HepG2 (cell line): ENCODE results near the gene SDK2. TPM values are rescaled to one million over a fixed set of nuclear protein-coding genes. Genes with fewer than 3 reads are reported as not detected.

ENCODE experiments used
- ATF3 ChIP-seq: sonication (generic); formaldehyde crosslinking; IDR thresholded peaks from 2 replicates; pipeline ENCODE4 v1.4.0; 2020; ENCODE audit warnings: missing genetic modification reagents
- CEBPG ChIP-seq: IDR thresholded peaks from 2 replicates; pipeline ENCODE4 v1.6.1; 2016
- CREM ChIP-seq, 2 experiments: sonication (generic) in 1 of 2; formaldehyde crosslinking in 1 of 2; IDR thresholded peaks; 2 replicates each; pipeline versions ENCODE4 v1.4.0 to v1.6.1; 2016 to 2020; ENCODE audit warnings: antibody characterized with exemption in 1 of 2, mild to moderate bottlenecking in 1 of 2, missing genetic modification reagents in 1 of 2
- JUN ChIP-seq: sonication (generic); formaldehyde crosslinking; IDR thresholded peaks from 2 replicates; pipeline ENCODE4 v1.4.0; 2020; ENCODE audit warnings: mild to moderate bottlenecking, missing genetic modification reagents
- MNT ChIP-seq: fragments of 450-650 bp; IDR thresholded peaks from 2 replicates; pipeline ENCODE4 v1.6.1; 2016
- RXRB ChIP-seq: IDR thresholded peaks from 2 replicates; pipeline ENCODE4 v1.6.1; 2016; ENCODE audit warnings: borderline replicate concordance, missing genetic modification reagents, missing compliant biosample characterization
- XRCC5 ChIP-seq: fragments of 200-400 bp; formaldehyde crosslinking; optimal IDR thresholded peaks from 2 replicates; pipeline ENCODE3; 2017; ENCODE audit warnings: mild to moderate bottlenecking, low read length
- YEATS2 ChIP-seq: sonication (generic); formaldehyde crosslinking; IDR thresholded peaks from 2 replicates; pipeline ENCODE4 v1.4.0; 2020; ENCODE audit warnings: missing genetic modification reagents, borderline replicate concordance
- ZNF121 ChIP-seq: sonication (generic); formaldehyde crosslinking; IDR thresholded peaks from 2 replicates; pipeline ENCODE4 v1.5.0; 2020; ENCODE audit warnings: mild to moderate bottlenecking, missing genetic modification reagents
- ZNF124 ChIP-seq: sonication (generic); formaldehyde crosslinking; IDR thresholded peaks from 2 replicates; pipeline ENCODE4 v1.4.0; 2020; ENCODE audit warnings: missing genetic modification reagents
- ZNF230 ChIP-seq: sonication (generic); formaldehyde crosslinking; IDR thresholded peaks from 2 replicates; pipeline ENCODE4 v1.4.0; 2020; ENCODE audit warnings: mild to moderate bottlenecking, missing genetic modification reagents
- ZNF24 ChIP-seq: fragments of 450-650 bp; IDR thresholded peaks from 2 replicates; pipeline ENCODE4 v1.6.1; 2017; ENCODE audit warnings: antibody characterized with exemption, mild to moderate bottlenecking
- ZNF674 ChIP-seq: sonication (generic); formaldehyde crosslinking; IDR thresholded peaks from 2 replicates; pipeline ENCODE4 v1.5.0; 2020; ENCODE audit warnings: low read depth, mild to moderate bottlenecking, missing genetic modification reagents
- polyA plus RNA-seq, 8 experiments: library from polyadenylated mRNA; depleted of rRNA in 3 of 8; stranded (reverse) in 7 of 8; unstranded in 1 of 8; fragments of >200 nt; fragmentation: Illumina TruSeq in 4 of 8; extraction: Trizol in 4 of 8; gene quantifications; 2 replicates each; pipeline versions ENCODE4 v1.2.1 to v1.2.3, GENCODE V29; 2011 to 2016; ENCODE audit warnings: low read depth in 4 of 8, missing spikeins in 1 of 8, mixed read lengths in 1 of 8; ENCODE audit not compliant: insufficient read depth in 1 of 8
- total RNA-seq, 5 experiments: library from RNA; depleted of rRNA; stranded (reverse); fragments of >200 nt; fragmentation: Illumina TruSeq; extraction: Trizol; gene quantifications; 2 replicates each; pipeline ENCODE4 v1.2.3, GENCODE V29; 2016; ENCODE audit warnings: low read depth in 1 of 5
- TF ChIP-seq, protein P1 (sequence below): sonication (generic); formaldehyde crosslinking; IDR thresholded peaks from 2 replicates; pipeline ENCODE4 v1.8.1; 2023; ENCODE audit warnings: mild to moderate bottlenecking, moderate library complexity, missing genetic modification reagents
- TF ChIP-seq, protein P2 (sequence below): conservative IDR thresholded peaks from 2 replicates; pipeline ENCODE4 v1.6.1; 2018; ENCODE audit warnings: missing genetic modification reagents
- TF ChIP-seq, protein P3 (sequence below), 2 experiments: sonication (generic) in 1 of 2; formaldehyde crosslinking in 1 of 2; IDR thresholded peaks; 2 replicates each; pipeline versions ENCODE4 v1.6.1 to v1.9.0; 2014 to 2022; ENCODE audit warnings: antibody characterized with exemption in 1 of 2, borderline replicate concordance in 1 of 2, inconsistent platforms in 1 of 2, low read depth in 1 of 2, missing genetic modification reagents in 1 of 2
- TF ChIP-seq, protein P4 (sequence below): sonication (generic); formaldehyde crosslinking; IDR thresholded peaks from 2 replicates; pipeline ENCODE4 v1.4.0; 2020; ENCODE audit warnings: missing genetic modification reagents

The SDK2 gene
- total and polyA plus RNA-seq, 2 of the 13 experiments (the other 11 are each of a cell fraction or from before 2014, with no cell fraction given) = not detected

DNA sequence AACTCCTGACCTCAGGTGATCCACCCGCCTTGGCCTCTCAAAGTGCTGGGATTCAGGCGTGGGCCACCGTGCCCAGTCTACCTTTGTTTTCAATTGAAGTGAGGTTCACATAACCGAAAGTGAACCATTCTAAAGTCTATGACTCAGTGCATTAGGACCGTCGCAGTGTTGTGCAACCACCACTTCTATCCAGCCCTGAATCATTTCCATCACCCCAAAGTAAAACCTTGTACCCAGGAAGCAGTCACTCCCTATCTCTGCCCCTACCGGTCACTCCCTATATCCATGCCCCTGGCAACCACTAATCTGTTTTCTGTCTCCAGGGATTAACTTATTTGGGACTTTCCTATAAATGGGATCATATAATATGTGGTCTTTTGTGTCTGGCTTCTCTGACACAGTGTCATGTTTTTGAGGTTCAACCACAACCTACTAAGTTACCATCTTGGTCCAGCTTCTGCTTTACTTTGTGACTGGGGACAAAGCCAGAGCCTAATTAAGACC, 304.1 kb downstream of the SDK2 start (continued):
- no peak for TF ChIP-seq ZNF121
- no peak for TF ChIP-seq ZNF124 (CRISPR knock-in tag)
- TF ChIP-seq, protein P1, sequence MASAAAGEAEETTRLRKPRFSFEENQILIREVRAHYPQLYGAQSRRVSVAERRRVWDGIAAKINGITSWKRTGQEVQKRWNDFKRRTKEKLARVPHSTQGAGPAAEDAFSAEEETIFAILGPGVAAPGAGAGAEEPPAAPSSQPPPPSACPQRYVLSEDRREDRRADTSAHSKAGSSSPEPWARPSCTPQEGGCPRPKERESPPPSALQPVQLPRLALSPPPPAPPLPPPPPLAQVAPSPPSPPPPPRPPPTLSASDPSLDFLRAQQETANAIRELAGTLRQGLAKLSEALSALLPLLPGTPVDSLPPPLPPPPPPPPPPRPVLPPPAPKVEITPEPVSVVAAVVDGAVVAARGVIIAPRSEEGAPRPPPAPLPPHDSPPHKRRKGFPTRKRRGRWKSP (CRISPR knock-in tag) = no peak
- TF ChIP-seq CEBPG (CRISPR knock-in tag) = peak; percentile 94
- no peak for TF ChIP-seq ZNF674 (CRISPR knock-in tag)
- TF ChIP-seq MNT = no peak
- TF ChIP-seq ZNF230 = no peak
- TF ChIP-seq, protein P2, sequence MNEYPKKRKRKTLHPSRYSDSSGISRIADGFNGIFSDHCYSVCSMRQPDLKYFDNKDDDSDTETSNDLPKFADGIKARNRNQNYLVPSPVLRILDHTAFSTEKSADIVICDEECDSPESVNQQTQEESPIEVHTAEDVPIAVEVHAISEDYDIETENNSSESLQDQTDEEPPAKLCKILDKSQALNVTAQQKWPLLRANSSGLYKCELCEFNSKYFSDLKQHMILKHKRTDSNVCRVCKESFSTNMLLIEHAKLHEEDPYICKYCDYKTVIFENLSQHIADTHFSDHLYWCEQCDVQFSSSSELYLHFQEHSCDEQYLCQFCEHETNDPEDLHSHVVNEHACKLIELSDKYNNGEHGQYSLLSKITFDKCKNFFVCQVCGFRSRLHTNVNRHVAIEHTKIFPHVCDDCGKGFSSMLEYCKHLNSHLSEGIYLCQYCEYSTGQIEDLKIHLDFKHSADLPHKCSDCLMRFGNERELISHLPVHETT (CRISPR knock-in tag) = no peak
- TF ChIP-seq CREM (IDR thresholded peaks at IDR 0.05) = no peak
- no peak for TF ChIP-seq CREM (CRISPR knock-in tag; IDR thresholded peaks at IDR 0.05)
- TF ChIP-seq XRCC5 = peak; percentile 16
- 0 out of 2 replicates have a peak, but pooled peaks have one; percentile 34 for TF ChIP-seq ATF3 (CRISPR knock-in tag)
- TF ChIP-seq, protein P3, sequence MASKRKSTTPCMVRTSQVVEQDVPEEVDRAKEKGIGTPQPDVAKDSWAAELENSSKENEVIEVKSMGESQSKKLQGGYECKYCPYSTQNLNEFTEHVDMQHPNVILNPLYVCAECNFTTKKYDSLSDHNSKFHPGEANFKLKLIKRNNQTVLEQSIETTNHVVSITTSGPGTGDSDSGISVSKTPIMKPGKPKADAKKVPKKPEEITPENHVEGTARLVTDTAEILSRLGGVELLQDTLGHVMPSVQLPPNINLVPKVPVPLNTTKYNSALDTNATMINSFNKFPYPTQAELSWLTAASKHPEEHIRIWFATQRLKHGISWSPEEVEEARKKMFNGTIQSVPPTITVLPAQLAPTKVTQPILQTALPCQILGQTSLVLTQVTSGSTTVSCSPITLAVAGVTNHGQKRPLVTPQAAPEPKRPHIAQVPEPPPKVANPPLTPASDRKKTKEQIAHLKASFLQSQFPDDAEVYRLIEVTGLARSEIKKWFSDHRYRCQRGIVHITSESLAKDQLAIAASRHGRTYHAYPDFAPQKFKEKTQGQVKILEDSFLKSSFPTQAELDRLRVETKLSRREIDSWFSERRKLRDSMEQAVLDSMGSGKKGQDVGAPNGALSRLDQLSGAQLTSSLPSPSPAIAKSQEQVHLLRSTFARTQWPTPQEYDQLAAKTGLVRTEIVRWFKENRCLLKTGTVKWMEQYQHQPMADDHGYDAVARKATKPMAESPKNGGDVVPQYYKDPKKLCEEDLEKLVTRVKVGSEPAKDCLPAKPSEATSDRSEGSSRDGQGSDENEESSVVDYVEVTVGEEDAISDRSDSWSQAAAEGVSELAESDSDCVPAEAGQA (IDR thresholded peaks at IDR 0.05; ENCODE audit: low read depth) = no peak
- TF ChIP-seq, protein P3 (CRISPR knock-in tag; IDR thresholded peaks at IDR 0.05; ENCODE audit: borderline replicate concordance) = no peak
- TF ChIP-seq, protein P4, sequence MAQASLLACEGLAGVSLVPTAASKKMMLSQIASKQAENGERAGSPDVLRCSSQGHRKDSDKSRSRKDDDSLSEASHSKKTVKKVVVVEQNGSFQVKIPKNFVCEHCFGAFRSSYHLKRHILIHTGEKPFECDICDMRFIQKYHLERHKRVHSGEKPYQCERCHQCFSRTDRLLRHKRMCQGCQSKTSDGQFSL = no peak
- TF ChIP-seq JUN (CRISPR knock-in tag) = 0 out of 2 replicates have a peak, but pooled peaks have one; percentile 29
- TF ChIP-seq RXRB = 0 out of 2 replicates have a peak, but pooled peaks have one; percentile 33
- TF ChIP-seq ZNF24 = no peak
- TF ChIP-seq YEATS2 (CRISPR knock-in tag) = peak; percentile 51; the same call in 1 of the 2 replicates
